Measurements from ENCODE around the gene WFDC8. TPM values are rescaled to one million over a fixed set of nuclear protein-coding genes. Genes with fewer than 3 reads are reported as not detected.
A peak's percentile ranks its signal among the peaks of the same experiment; 100 is the strongest.

WFDC8 gene
- total and polyA plus RNA-seq, 10 donors = not detected

DNA sequence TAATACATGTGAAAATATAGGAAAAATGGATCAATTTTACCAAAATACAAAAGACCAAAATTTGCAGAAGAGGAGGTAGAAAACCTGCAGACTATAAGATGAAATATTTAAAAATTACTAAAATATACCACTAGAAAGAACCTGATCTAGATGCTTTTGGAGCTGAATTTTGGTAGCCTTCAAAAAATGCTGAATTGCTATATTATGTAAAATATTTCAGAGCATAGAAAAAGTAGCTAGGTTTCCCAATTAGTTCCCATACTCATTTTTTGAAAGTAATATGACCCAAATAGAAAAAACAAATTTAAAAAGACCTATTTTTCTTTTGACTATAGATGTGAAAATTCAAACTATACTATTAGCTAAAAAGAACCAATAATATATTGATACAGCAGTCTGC is 28.3 kb downstream of the WFDC8 start:
- no peak for TF ChIP-seq CTCF (IDR thresholded peaks at IDR 0.05 in 8 of 11, conservative IDR thresholded peaks at IDR 0.05 in 3 of 11)
- no peak for TF ChIP-seq POLR2AphosphoS5 (IDR thresholded peaks at IDR 0.05)
- no peak for TF ChIP-seq POLR2A (IDR thresholded peaks at IDR 0.05)
- DNase-seq = no peak
- Histone ChIP-seq H3K4me1 (no peaks in the 10 kb centered on the region), H3K4me3 (no peak overlapping the region), H3K36me3 (no peaks in the 10 kb centered on the region), H3K27me3 (replicated peaks in 1 of 7) (peaks cover 0 to 18% (median 0%) of the 10 kb centered on the region in 7 donors), H3K9me3 (peaks cover 0 to 12% (median 7%) of the 10 kb centered on the region in 8 donors), H3K27ac (no peak overlapping the region)
- intact Hi-C loops (cut with DNase I; ENCODE audit: low total_unique reads) = no loop called here

- no peak for DNase-seq
- Histone ChIP-seq H3K27ac (no peak overlapping the region), H3K4me1 (no peaks in the 10 kb centered on the region), H3K27me3 (replicated peaks in 1 of 7) (peaks cover 0 to 20% (median 0%) of the 10 kb centered on the region in 7 donors), H3K36me3 (no peaks in the 10 kb centered on the region), H3K9me3 (peaks cover 0 to 12% (median 7%) of the 10 kb centered on the region in 8 donors), H3K4me3 (no peak overlapping the region)
- TF ChIP-seq POLR2A (IDR thresholded peaks at IDR 0.05) = no peak
- TF ChIP-seq CTCF (IDR thresholded peaks at IDR 0.05 in 8 of 11, conservative IDR thresholded peaks at IDR 0.05 in 3 of 11) = no peak
- TF ChIP-seq POLR2AphosphoS5 (IDR thresholded peaks at IDR 0.05) = no peak
- 79 to 91% (median 90%) methylated on average over 7 of the region's 7 CpGs for WGBS, 5 donors
- intact Hi-C loops (cut with DNase I; ENCODE audit: low total_unique reads) = loop anchor here (10.0 kb wide), 1 partner anchor 226 kb away; no protein-coding TSS in a partner anchor
Measured at GRCh38 chr20:45548410-45548809, 30.7 kb downstream of the WFDC8 start.

DNA sequence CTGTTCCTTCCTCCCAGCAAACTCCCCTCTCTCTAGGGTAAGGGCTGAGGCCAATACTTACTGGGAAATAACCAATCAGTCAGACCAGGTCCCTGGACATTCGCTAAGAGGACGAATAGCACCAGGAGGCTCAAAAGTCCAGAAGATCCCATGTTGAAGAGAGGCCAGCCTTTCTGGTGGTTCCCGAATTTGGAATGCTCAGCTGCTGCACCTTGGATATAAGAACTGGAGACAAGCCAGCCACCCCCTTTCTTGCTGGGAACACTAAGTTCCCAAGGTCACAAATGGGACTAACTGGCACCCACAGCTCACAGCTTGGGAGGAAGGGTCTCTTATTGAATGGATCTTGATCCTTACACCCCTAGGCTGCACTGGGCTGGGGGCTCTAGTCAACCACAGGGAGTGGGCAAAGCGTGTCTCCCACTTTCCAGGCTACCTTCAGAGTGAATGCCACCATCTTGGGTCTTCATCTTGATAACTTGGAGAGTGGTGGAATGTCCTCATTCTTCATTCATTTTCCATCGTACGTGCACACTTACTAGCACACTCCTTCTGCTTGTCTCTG is 31.8 kb downstream of the WFDC8 start, which contains the start of gene EPPIN:
Gene EPPIN, minus strand, starts transcription at position 196 of the 565 bp plus-strand sequence. Its CDS starts 44 bp downstream, at position 152.
- 81 to 86% (median 84%) methylated on average over 6 of the region's 6 CpGs for WGBS, 5 donors
- no peak for TF ChIP-seq POLR2A (IDR thresholded peaks at IDR 0.05)
- no peak for TF ChIP-seq CTCF (IDR thresholded peaks at IDR 0.05 in 8 of 11, conservative IDR thresholded peaks at IDR 0.05 in 3 of 11)
- TF ChIP-seq POLR2AphosphoS5 (IDR thresholded peaks at IDR 0.05) = no peak
- H3K4me3 ChIP-seq = no peak within 1 kb of the TSS
- H3K27me3 ChIP-seq (replicated peaks in 1 of 7) = peaks cover 0 to 20% (median 0%) of the 10 kb centered on the region in 7 donors
- intact Hi-C loops (cut with DNase I; ENCODE audit: low total_unique reads) = loop anchor here (10.0 kb wide), 1 partner anchor 228 kb away; no protein-coding TSS in a partner anchor
- no peaks in the 10 kb centered on the region for H3K36me3 ChIP-seq
- no peak within 1 kb of the TSS for H3K27ac ChIP-seq
- H3K9me3 ChIP-seq = peaks cover 0 to 12% (median 7%) of the 10 kb centered on the region in 8 donors
- no peak for DNase-seq
- H3K4me1 ChIP-seq = no peaks in the 10 kb centered on the region

- Histone ChIP-seq H3K36me3 (no peaks in the 10 kb centered on the region), H3K9me3 (peaks cover 0 to 5% (median 2%) of the 10 kb centered on the region in 8 donors), H3K4me1 (no peaks in the 10 kb centered on the region), H3K27ac (no peak overlapping the region), H3K4me3 (no peak overlapping the region), H3K27me3 (replicated peaks in 1 of 7) (peaks cover 0 to 27% (median 0%) of the 10 kb centered on the region in 7 donors)
- no peak for DNase-seq
- no peak for TF ChIP-seq POLR2AphosphoS5 (IDR thresholded peaks at IDR 0.05)
- TF ChIP-seq POLR2A (IDR thresholded peaks at IDR 0.05) = no peak
- peak in 2 of 11 experiments; percentile 28 to 42 for TF ChIP-seq CTCF (IDR thresholded peaks at IDR 0.05 in 8 of 11, conservative IDR thresholded peaks at IDR 0.05 in 3 of 11)
- intact Hi-C loops (cut with DNase I; ENCODE audit: low total_unique reads) = loop anchor here (10.0 kb wide), 1 partner anchor 229 kb away; no protein-coding TSS in a partner anchor
- WGBS, 5 donors = 24 to 30% (median 26%) methylated on average over 5 of the region's 5 CpGs
Measured at GRCh38 chr20:45545754-45546453, 33.2 kb downstream of the WFDC8 start.

Data from spleen (tissue), 11 donors.